Measurements from ENCODE around the gene GLIS1. TPM values are rescaled to one million over a fixed set of nuclear protein-coding genes. Genes with fewer than 3 reads are reported as not detected.

The GLIS1 gene
- total and polyA plus RNA-seq, 2 experiments from 2014 or later = 0.26 to 0.31 TPM

DNA sequence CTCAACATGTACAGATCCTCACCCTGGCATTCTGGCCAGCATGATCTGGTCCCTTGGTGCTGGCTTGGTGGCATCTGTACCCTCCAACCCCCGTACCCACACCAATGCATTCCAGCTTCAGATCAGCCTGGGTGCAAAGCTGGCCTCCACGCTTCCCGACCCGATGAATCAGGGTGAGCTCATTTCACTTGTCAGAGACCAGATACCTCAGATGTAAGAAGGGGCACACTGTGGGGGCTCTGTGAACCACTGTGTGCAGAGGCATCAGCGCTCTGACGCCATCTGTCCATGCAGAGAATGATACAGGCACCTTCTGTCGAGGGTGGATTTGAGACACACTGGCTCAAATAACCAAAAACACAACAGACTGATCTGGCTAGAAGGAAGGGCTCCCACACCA is 203.1 kb downstream of the GLIS1 start:
- H3K36me3 ChIP-seq (ENCODE audit: insufficient read depth) = no peaks in the 10 kb centered on the region
- TF ChIP-seq, protein P1, sequence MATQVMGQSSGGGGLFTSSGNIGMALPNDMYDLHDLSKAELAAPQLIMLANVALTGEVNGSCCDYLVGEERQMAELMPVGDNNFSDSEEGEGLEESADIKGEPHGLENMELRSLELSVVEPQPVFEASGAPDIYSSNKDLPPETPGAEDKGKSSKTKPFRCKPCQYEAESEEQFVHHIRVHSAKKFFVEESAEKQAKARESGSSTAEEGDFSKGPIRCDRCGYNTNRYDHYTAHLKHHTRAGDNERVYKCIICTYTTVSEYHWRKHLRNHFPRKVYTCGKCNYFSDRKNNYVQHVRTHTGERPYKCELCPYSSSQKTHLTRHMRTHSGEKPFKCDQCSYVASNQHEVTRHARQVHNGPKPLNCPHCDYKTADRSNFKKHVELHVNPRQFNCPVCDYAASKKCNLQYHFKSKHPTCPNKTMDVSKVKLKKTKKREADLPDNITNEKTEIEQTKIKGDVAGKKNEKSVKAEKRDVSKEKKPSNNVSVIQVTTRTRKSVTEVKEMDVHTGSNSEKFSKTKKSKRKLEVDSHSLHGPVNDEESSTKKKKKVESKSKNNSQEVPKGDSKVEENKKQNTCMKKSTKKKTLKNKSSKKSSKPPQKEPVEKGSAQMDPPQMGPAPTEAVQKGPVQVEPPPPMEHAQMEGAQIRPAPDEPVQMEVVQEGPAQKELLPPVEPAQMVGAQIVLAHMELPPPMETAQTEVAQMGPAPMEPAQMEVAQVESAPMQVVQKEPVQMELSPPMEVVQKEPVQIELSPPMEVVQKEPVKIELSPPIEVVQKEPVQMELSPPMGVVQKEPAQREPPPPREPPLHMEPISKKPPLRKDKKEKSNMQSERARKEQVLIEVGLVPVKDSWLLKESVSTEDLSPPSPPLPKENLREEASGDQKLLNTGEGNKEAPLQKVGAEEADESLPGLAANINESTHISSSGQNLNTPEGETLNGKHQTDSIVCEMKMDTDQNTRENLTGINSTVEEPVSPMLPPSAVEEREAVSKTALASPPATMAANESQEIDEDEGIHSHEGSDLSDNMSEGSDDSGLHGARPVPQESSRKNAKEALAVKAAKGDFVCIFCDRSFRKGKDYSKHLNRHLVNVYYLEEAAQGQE (IDR thresholded peaks at IDR 0.05; ENCODE audit: unreplicated experiment) = no peak
- TF ChIP-seq CREB1 (CRISPR knock-in tag; IDR thresholded peaks at IDR 0.05; ENCODE audit: low read depth) (no peak), CTCF (conservative IDR thresholded peaks at IDR 0.05; ENCODE audit: low read depth in 2 of 2) (no peak), ZNF331 (CRISPR knock-in tag; IDR thresholded peaks at IDR 0.05; ENCODE audit: low read depth) (no peak), POLR2AphosphoS5 (IDR thresholded peaks at IDR 0.05; ENCODE audit: low read depth) (no peak), STAT1 (IDR thresholded peaks at IDR 0.05; ENCODE audit: unreplicated experiment) (no peak), ZNF114 (CRISPR knock-in tag; IDR thresholded peaks at IDR 0.05) (no peak), EZH2 (IDR thresholded peaks at IDR 0.05; ENCODE audit: low read depth, unreplicated experiment) (no peak), NANOG (IDR thresholded peaks at IDR 0.05; ENCODE audit: borderline replicate concordance) (no peak), JUNB (IDR thresholded peaks at IDR 0.05; ENCODE audit: unreplicated experiment) (no peak), ETS1 (IDR thresholded peaks at IDR 0.05) (no peak), EZH2phosphoT487 (IDR thresholded peaks at IDR 0.05; ENCODE audit: unreplicated experiment) (no peak)
- TF ChIP-seq, protein P2, sequence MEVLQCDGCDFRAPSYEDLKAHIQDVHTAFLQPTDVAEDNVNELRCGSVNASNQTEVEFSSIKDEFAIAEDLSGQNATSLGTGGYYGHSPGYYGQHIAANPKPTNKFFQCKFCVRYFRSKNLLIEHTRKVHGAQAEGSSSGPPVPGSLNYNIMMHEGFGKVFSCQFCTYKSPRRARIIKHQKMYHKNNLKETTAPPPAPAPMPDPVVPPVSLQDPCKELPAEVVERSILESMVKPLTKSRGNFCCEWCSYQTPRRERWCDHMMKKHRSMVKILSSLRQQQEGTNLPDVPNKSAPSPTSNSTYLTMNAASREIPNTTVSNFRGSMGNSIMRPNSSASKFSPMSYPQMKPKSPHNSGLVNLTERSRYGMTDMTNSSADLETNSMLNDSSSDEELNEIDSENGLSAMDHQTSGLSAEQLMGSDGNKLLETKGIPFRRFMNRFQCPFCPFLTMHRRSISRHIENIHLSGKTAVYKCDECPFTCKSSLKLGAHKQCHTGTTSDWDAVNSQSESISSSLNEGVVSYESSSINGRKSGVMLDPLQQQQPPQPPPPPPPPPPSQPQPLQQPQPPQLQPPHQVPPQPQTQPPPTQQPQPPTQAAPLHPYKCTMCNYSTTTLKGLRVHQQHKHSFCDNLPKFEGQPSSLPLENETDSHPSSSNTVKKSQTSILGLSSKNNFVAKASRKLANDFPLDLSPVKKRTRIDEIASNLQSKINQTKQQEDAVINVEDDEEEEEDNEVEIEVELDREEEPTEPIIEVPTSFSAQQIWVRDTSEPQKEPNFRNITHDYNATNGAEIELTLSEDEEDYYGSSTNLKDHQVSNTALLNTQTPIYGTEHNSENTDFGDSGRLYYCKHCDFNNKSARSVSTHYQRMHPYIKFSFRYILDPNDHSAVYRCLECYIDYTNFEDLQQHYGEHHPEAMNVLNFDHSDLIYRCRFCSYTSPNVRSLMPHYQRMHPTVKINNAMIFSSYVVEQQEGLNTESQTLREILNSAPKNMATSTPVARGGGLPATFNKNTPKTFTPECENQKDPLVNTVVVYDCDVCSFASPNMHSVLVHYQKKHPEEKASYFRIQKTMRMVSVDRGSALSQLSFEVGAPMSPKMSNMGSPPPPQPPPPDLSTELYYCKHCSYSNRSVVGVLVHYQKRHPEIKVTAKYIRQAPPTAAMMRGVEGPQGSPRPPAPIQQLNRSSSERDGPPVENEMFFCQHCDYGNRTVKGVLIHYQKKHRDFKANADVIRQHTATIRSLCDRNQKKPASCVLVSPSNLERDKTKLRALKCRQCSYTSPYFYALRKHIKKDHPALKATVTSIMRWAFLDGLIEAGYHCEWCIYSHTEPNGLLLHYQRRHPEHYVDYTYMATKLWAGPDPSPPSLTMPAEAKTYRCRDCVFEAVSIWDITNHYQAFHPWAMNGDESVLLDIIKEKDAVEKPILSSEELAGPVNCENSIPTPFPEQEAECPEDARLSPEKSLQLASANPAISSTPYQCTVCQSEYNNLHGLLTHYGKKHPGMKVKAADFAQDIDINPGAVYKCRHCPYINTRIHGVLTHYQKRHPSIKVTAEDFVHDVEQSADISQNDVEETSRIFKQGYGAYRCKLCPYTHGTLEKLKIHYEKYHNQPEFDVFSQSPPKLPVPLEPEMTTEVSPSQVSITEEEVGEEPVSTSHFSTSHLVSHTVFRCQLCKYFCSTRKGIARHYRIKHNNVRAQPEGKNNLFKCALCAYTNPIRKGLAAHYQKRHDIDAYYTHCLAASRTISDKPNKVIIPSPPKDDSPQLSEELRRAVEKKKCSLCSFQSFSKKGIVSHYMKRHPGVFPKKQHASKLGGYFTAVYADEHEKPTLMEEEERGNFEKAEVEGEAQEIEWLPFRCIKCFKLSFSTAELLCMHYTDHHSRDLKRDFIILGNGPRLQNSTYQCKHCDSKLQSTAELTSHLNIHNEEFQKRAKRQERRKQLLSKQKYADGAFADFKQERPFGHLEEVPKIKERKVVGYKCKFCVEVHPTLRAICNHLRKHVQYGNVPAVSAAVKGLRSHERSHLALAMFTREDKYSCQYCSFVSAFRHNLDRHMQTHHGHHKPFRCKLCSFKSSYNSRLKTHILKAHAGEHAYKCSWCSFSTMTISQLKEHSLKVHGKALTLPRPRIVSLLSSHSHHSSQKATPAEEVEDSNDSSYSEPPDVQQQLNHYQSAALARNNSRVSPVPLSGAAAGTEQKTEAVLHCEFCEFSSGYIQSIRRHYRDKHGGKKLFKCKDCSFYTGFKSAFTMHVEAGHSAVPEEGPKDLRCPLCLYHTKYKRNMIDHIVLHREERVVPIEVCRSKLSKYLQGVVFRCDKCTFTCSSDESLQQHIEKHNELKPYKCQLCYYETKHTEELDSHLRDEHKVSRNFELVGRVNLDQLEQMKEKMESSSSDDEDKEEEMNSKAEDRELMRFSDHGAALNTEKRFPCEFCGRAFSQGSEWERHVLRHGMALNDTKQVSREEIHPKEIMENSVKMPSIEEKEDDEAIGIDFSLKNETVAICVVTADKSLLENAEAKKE (CRISPR knock-in tag; IDR thresholded peaks at IDR 0.05) = no peak
- no peaks in the 10 kb centered on the region for H3K79me2 ChIP-seq (replicated peaks; ENCODE audit: insufficient read depth)
- no peak overlapping the region for H2AFZ ChIP-seq
- ATAC-seq = no peak
- Mint-ChIP-seq H3K4me3 (no peak overlapping the region), H3K27me3 (ENCODE audit: insufficient read depth, low read depth, poor library complexity) (peaks cover 14% of the 10 kb centered on the region), H3K9me3 (no peaks in the 10 kb centered on the region), H3K36me3 (ENCODE audit: low read depth) (no peaks in the 10 kb centered on the region), H3K27ac (no peak overlapping the region), H3K4me1 (0 out of 3 replicates have a peak, but pooled peaks cover 2% of the 10 kb centered on the region)
- no peak overlapping the region for H3K27ac ChIP-seq (ENCODE audit: low read depth)
- no peaks in the 10 kb centered on the region for H4K20me1 ChIP-seq (replicated peaks; ENCODE audit: insufficient read depth)
- H3K27me3 ChIP-seq (ENCODE audit: insufficient read depth) = no peaks in the 10 kb centered on the region
- H3F3A ChIP-seq (replicated peaks; ENCODE audit: low read depth) = no peaks in the 10 kb centered on the region
- H3K4me1 ChIP-seq (ENCODE audit: insufficient read depth) = no peaks in the 10 kb centered on the region
- H3K9me2 ChIP-seq (ENCODE audit: insufficient read depth) = no peaks in the 10 kb centered on the region
- H3K4me3 ChIP-seq = no peak overlapping the region
- no peak for DNase-seq (ENCODE audit: low spot score)
- no peak overlapping the region for H3K4me2 ChIP-seq

Measured in GM23338 (cell line).